Activated T-helper 2 cell treated with anti-CD3 and anti-CD28 coated beads, Interferon-gamma antibody, Interleukin-2, Interleukin-4, amounts not matched to agents 10 μg/mL and 5 μg/mL and 100 μg/mL, durations not matched to agents 14 hours and 24 hours and 36 hours (primary cell): Measurements from ENCODE around the gene SERPINB6. TPM values are rescaled to one million over a fixed set of nuclear protein-coding genes. Genes with fewer than 3 reads are reported as not detected.
"Not testable (repeated sequence)": the region's sequence is repeated elsewhere in the genome, so short reads cannot be mapped to it uniquely, and the experiment has no call there.

Source experiments
- DNase-seq: peaks from one replicate; pipeline ENCODE4 v3.0.0; 2021; ENCODE audit warnings: low spot score
- H3K27ac Mint-ChIP-seq: one replicate; pipeline ENCODE4 v1.8.0; 2021; ENCODE audit warnings: mixed read lengths
- H3K27me3 Mint-ChIP-seq: one replicate; pipeline ENCODE4 v1.8.0; 2021; ENCODE audit warnings: low read depth, mixed read lengths
- H3K36me3 Mint-ChIP-seq: one replicate; pipeline ENCODE4 v1.8.0; 2021; ENCODE audit warnings: low read depth, mixed read lengths
- H3K4me1 Mint-ChIP-seq: one replicate; pipeline ENCODE4 v1.8.0; 2021; ENCODE audit warnings: low read depth, mixed read lengths
- H3K4me3 Mint-ChIP-seq: one replicate; pipeline ENCODE4 v1.8.0; 2021; ENCODE audit warnings: low read depth, mild to moderate bottlenecking, moderate library complexity, mixed read lengths
- H3K9me3 Mint-ChIP-seq: one replicate; pipeline ENCODE4 v1.8.0; 2021; ENCODE audit warnings: mixed read lengths
- intact Hi-C: fragments of 100-400 bp; cut with micrococcal nuclease; formaldehyde crosslinking; loops from one replicate; pipeline ENCODE4 v1.15.1; 2023
- total RNA-seq: library from RNA; stranded (reverse); gene quantifications from 2 replicates; pipeline ENCODE4 v1.2.3, GENCODE V29; 2022

The SERPINB6 gene
- total RNA-seq, 1 donor from 2014 or later: 72.0 TPM

GRCh38 chr6:3008712-3009265 is 37.4 kb upstream of the SERPINB6 start:
- H3K27me3 Mint-ChIP-seq, DNase-seq, intact Hi-C loops, H3K4me3 Mint-ChIP-seq, H3K4me1 Mint-ChIP-seq, H3K27ac Mint-ChIP-seq: not testable (repeated sequence)
- Mint-ChIP-seq H3K36me3 (peaks cover 87% of the 10 kb centered on the region), H3K9me3 (peaks cover 39% of the 10 kb centered on the region)

- H3K27ac Mint-ChIP-seq: no peak overlapping the region
- peaks cover 34% of the 10 kb centered on the region for H3K9me3 Mint-ChIP-seq
- no peak for DNase-seq
- no peak overlapping the region for H3K4me3 Mint-ChIP-seq
- H3K36me3 Mint-ChIP-seq: peaks cover 85% of the 10 kb centered on the region
- H3K4me1 Mint-ChIP-seq: peaks cover 9% of the 10 kb centered on the region
- intact Hi-C loops: no loop called here
- H3K27me3 Mint-ChIP-seq: no peaks in the 10 kb centered on the region
Observed at GRCh38 chr6:3007571-3007970, 36.2 kb upstream of the SERPINB6 start.

- peaks cover 23% of the 10 kb centered on the region for H3K9me3 Mint-ChIP-seq
- H3K36me3 Mint-ChIP-seq: peaks cover 80% of the 10 kb centered on the region
- H3K4me1 Mint-ChIP-seq: peaks cover 15% of the 10 kb centered on the region
- H3K27ac Mint-ChIP-seq: peak overlapping the region; percentile 35
- DNase-seq: no peak
- H3K27me3 Mint-ChIP-seq: no peaks in the 10 kb centered on the region
- no peak overlapping the region for H3K4me3 Mint-ChIP-seq
- intact Hi-C loops: no loop called here
Observed at GRCh38 chr6:3006476-3006875, 35.1 kb upstream of the SERPINB6 start.

GRCh38 chr6:3005874-3006273 is 34.5 kb upstream of the SERPINB6 start:
- Mint-ChIP-seq H3K4me3 (no peak overlapping the region), H3K27ac (no peak overlapping the region), H3K9me3 (peaks cover 17% of the 10 kb centered on the region), H3K27me3 (no peaks in the 10 kb centered on the region), H3K36me3 (peaks cover 74% of the 10 kb centered on the region), H3K4me1 (peaks cover 15% of the 10 kb centered on the region)
- no peak for DNase-seq
- intact Hi-C loops: no loop called here

- Mint-ChIP-seq H3K9me3 (peaks cover 9% of the 10 kb centered on the region), H3K4me3 (no peak overlapping the region), H3K36me3 (peaks cover 66% of the 10 kb centered on the region), H3K27me3 (no peaks in the 10 kb centered on the region), H3K27ac (no peak overlapping the region), H3K4me1 (peaks cover 16% of the 10 kb centered on the region)
- DNase-seq: no peak
- intact Hi-C loops: no loop called here
Observed at GRCh38 chr6:3005077-3005476, 33.7 kb upstream of the SERPINB6 start.

GRCh38 chr6:3003226-3003625 is 31.9 kb upstream of the SERPINB6 start:
- H3K27me3 Mint-ChIP-seq, intact Hi-C loops, DNase-seq, H3K4me3 Mint-ChIP-seq, H3K9me3 Mint-ChIP-seq: not testable (repeated sequence)
- Mint-ChIP-seq H3K27ac (peak overlapping the region; percentile 20), H3K36me3 (peaks cover 48% of the 10 kb centered on the region), H3K4me1 (peaks cover 24% of the 10 kb centered on the region)

GRCh38 chr6:3001773-3002293 is 30.5 kb upstream of the SERPINB6 start:
- intact Hi-C loops: loop anchor here (1.0 kb wide), 1 partner anchor 21 kb away; no protein-coding TSS in a partner anchor
- H3K4me3 Mint-ChIP-seq: peak overlapping the region; percentile 28
- H3K4me1 Mint-ChIP-seq: peaks cover 27% of the 10 kb centered on the region
- peaks cover 36% of the 10 kb centered on the region for H3K36me3 Mint-ChIP-seq
- H3K27ac Mint-ChIP-seq: no peak overlapping the region
- no peaks in the 10 kb centered on the region for H3K9me3 Mint-ChIP-seq
- DNase-seq: no peak
- H3K27me3 Mint-ChIP-seq: no peaks in the 10 kb centered on the region

- Mint-ChIP-seq H3K27ac (no peak overlapping the region), H3K36me3 (peaks cover 30% of the 10 kb centered on the region)
- intact Hi-C loops: no loop called here
Observed at GRCh38 chr6:3001146-3001772, 29.9 kb upstream of the SERPINB6 start.

GRCh38 chr6:2999618-3000557 is 28.5 kb upstream of the SERPINB6 start, which contains the start of gene NQO2:
Gene NQO2 (plus strand): TSS chr6:2999894. CDS start chr6:3006553, 6,659 bp downstream.
- peak; percentile 86 for DNase-seq
- peaks cover 24% of the 10 kb centered on the region for H3K4me1 Mint-ChIP-seq
- intact Hi-C loops: loop anchor here (1.0 to 2.0 kb wide), 6 partner anchors 11 to 259 kb away; partner anchors contain the start of genes BPHL and PSMG4
- H3K27ac Mint-ChIP-seq: peak within 1 kb of the TSS; percentile 91
- H3K9me3 Mint-ChIP-seq: no peaks in the 10 kb centered on the region
- peak within 1 kb of the TSS; percentile 90 for H3K4me3 Mint-ChIP-seq
- H3K36me3 Mint-ChIP-seq: peaks cover 18% of the 10 kb centered on the region
- no peaks in the 10 kb centered on the region for H3K27me3 Mint-ChIP-seq

More at GRCh38 chr6:3001146-3001772, 29.9 kb upstream of the SERPINB6 start:
- Mint-ChIP-seq H3K4me1 (peaks cover 27% of the 10 kb centered on the region), H3K4me3 (peak overlapping the region; percentile 90), H3K27me3 (no peaks in the 10 kb centered on the region), H3K9me3 (no peaks in the 10 kb centered on the region)
- DNase-seq: no peak

- H3K4me3 Mint-ChIP-seq: peak overlapping the region; percentile 89
- intact Hi-C loops: loop anchor here (1.0 to 2.0 kb wide), 6 partner anchors 10 to 260 kb away; partner anchors contain the start of genes BPHL and PSMG4
- H3K27me3 Mint-ChIP-seq: no peaks in the 10 kb centered on the region
- H3K4me1 Mint-ChIP-seq: peaks cover 24% of the 10 kb centered on the region
- H3K9me3 Mint-ChIP-seq: no peaks in the 10 kb centered on the region
- no peak for DNase-seq
- peaks cover 12% of the 10 kb centered on the region for H3K36me3 Mint-ChIP-seq
- H3K27ac Mint-ChIP-seq: peak overlapping the region; percentile 91
Observed at GRCh38 chr6:2998998-2999617, 27.7 kb upstream of the SERPINB6 start.

GRCh38 chr6:2998249-2998997 is 27.1 kb upstream of the SERPINB6 start:
- H3K36me3 Mint-ChIP-seq: peaks cover 12% of the 10 kb centered on the region
- H3K27me3 Mint-ChIP-seq, H3K9me3 Mint-ChIP-seq: not testable (repeated sequence)
- intact Hi-C loops: loop anchor here (2.0 kb wide), 2 partner anchors 24 to 260 kb away; partner anchors contain the start of gene PSMG4
- H3K27ac Mint-ChIP-seq: peak overlapping the region; percentile 91
- H3K4me1 Mint-ChIP-seq: peaks cover 24% of the 10 kb centered on the region
- peak overlapping the region; percentile 89 for H3K4me3 Mint-ChIP-seq
- DNase-seq: peak; percentile 51
